K562 (cell line): ENCODE results near the gene KRTAP10-6. TPM values are rescaled to one million over a fixed set of nuclear protein-coding genes. Genes with fewer than 3 reads are reported as not detected.

Experiments used
- ATAC-seq: fragments of 200-7000 bp; cut with Tn5 transposase; 3 replicates; pipeline ENCODE4 v1.9.1; 2020; ENCODE audit warnings: moderate library complexity
- BruUV-seq: library from RNA; stranded (reverse); fragments of 400-500 nt; replicated peaks from 2 replicates; lab custom pipeline; 2021; lab: Mats Ljungman, UMichigan
- CTCF ChIA-PET: fragments of 300-600 bp; formaldehyde crosslinking; extraction: SDS; loops from one replicate; lab custom pipeline; 2021; ENCODE audit warnings: low intra/inter-chr PET ratio; lab: Yijun Ruan, JAX
- POLR2A ChIA-PET: fragments of 300-600, 350-650 bp; sonication (Branson Sonifier 250); formaldehyde crosslinking; extraction: SDS; loops from one replicate; lab custom pipeline; 2021; ENCODE audit warnings: antibody characterized with exemption, inconsistent platforms; lab: Yijun Ruan, JAX
- DNase-seq, 4 experiments: peaks; one replicate each; pipeline versions ENCODE4 v3.0.0 to v3.0.0-alpha.2; 2011 to 2018; ENCODE audit warnings: low spot score in 3 of 4, mixed read lengths in 3 of 4; ENCODE audit errors: extremely low read depth in 1 of 4
- FAIRE-seq: peaks from 2 replicates; lab custom pipeline; 2011; peaks lifted over from hg19 to GRCh38; lab: Jason Lieb, UNC
- H2AFZ ChIP-seq: 2 replicates; pipeline ENCODE4 v1.6.0; 2011; ENCODE audit warnings: low read depth, low read length, control low read depth, inconsistent platforms
- H3K27ac ChIP-seq: fragments of 200-600 bp; 3 replicates; pipeline ENCODE4 v1.8.0; 2011; ENCODE audit warnings: low read depth, mild to moderate bottlenecking, control low read depth, inconsistent platforms, low read length, moderate library complexity, mixed read lengths; ENCODE audit errors: extremely low read depth
- H3K27me3 ChIP-seq, 2 experiments: fragments of 300-600 bp in 1 of 2; 2 replicates in 1 of 2; 3 replicates in 1 of 2; pipeline versions ENCODE4 v1.6.0 to v1.8.0; 2011; ENCODE audit warnings: inconsistent platforms in 2 of 2, low read length in 2 of 2, mild to moderate bottlenecking in 1 of 2, mixed read lengths in 1 of 2, moderate library complexity in 1 of 2; ENCODE audit not compliant: control insufficient read depth in 2 of 2, insufficient read depth in 2 of 2
- H3K36me3 ChIP-seq: fragments of 300-600 bp; 3 replicates; pipeline ENCODE4 v1.8.0; 2011; ENCODE audit warnings: mild to moderate bottlenecking, low read length, inconsistent platforms; ENCODE audit not compliant: control insufficient read depth, insufficient read depth
- H3K4me1 ChIP-seq, 2 experiments: fragments of 200-600 bp in 1 of 2; replicated peaks in 1 of 2; 2 replicates in 1 of 2; 3 replicates in 1 of 2; pipeline versions ENCODE4 v1.5.1 to v1.8.0; 2011; ENCODE audit warnings: inconsistent platforms in 2 of 2, low read length in 2 of 2, mild to moderate bottlenecking in 1 of 2, mixed read lengths in 1 of 2, moderate library complexity in 1 of 2; ENCODE audit not compliant: control insufficient read depth in 2 of 2, insufficient read depth in 2 of 2
- H3K4me2 ChIP-seq: 2 replicates; pipeline ENCODE4 v1.6.1; 2011; ENCODE audit warnings: low read length, control low read depth, inconsistent platforms, mixed read lengths; ENCODE audit not compliant: insufficient read depth
- H3K4me3 ChIP-seq: fragments of 200-600 bp; sonication (generic), shearing (Covaris generic); 2 replicates; pipeline ENCODE4 v1.5.1; 2016; ENCODE audit warnings: control low read depth, inconsistent platforms
- H3K79me2 ChIP-seq: fragments of 200-600 bp; 3 replicates; pipeline ENCODE4 v1.8.0; 2011; ENCODE audit warnings: low read length, inconsistent platforms; ENCODE audit not compliant: control insufficient read depth, insufficient read depth
- H3K9ac ChIP-seq, 2 experiments: 2 replicates each; pipeline versions ENCODE4 v1.6.0 to v1.6.1; 2011; ENCODE audit warnings: low read depth in 2 of 2, low read length in 2 of 2, control low read depth in 1 of 2, inconsistent platforms in 1 of 2, mild to moderate bottlenecking in 1 of 2, mixed read lengths in 1 of 2; ENCODE audit not compliant: insufficient read depth in 1 of 2
- H3K9me1 ChIP-seq: one replicate; pipeline ENCODE4 v1.6.0; 2011; ENCODE audit warnings: inconsistent platforms, mild to moderate bottlenecking, low read length, moderate library complexity; ENCODE audit not compliant: control insufficient read depth, insufficient read depth
- H3K9me3 ChIP-seq: replicated peaks from 2 replicates; pipeline ENCODE4 v1.5.1; 2011; ENCODE audit warnings: low read depth, low read length, inconsistent platforms; ENCODE audit not compliant: control insufficient read depth, insufficient read depth
- H4K20me1 ChIP-seq: replicated peaks from 2 replicates; pipeline ENCODE4 v1.6.1; 2011; ENCODE audit warnings: low read length, inconsistent platforms, mixed read lengths; ENCODE audit not compliant: control insufficient read depth, insufficient read depth
- ARHGAP35 ChIP-seq: fragments of 450-650 bp; IDR thresholded peaks from 2 replicates; pipeline ENCODE4 v1.6.1; 2018; ENCODE audit not compliant: partially characterized antibody
- DMBX1 ChIP-seq: fragments of 250-450 bp; sonication (Bioruptor Pico); IDR thresholded peaks from 2 replicates; pipeline ENCODE4 v1.8.0; 2022; ENCODE audit warnings: inconsistent platforms, mild to moderate bottlenecking, moderate library complexity, borderline replicate concordance
- GATA2 ChIP-seq: sonication (generic); formaldehyde crosslinking; IDR thresholded peaks from 2 replicates; pipeline ENCODE4 v1.4.0; 2020; ENCODE audit warnings: mild to moderate bottlenecking, missing genetic modification reagents
- HDAC2 ChIP-seq: fragments of 450-650 bp; IDR thresholded peaks from 2 replicates; pipeline ENCODE4 v1.6.1; 2016; ENCODE audit warnings: mild to moderate bottlenecking
- KDM2B ChIP-seq: fragments of 250-450 bp; sonication (Bioruptor Pico); IDR thresholded peaks from 2 replicates; pipeline ENCODE4 v1.8.0; 2021; ENCODE audit warnings: mild to moderate bottlenecking, moderate library complexity
- MBD1 ChIP-seq: fragments of 250-450 bp; sonication (Bioruptor Pico); IDR thresholded peaks from 2 replicates; pipeline ENCODE4 v1.8.0; 2022; ENCODE audit warnings: inconsistent platforms
- NCOA1 ChIP-seq: fragments of 450-650 bp; IDR thresholded peaks from 2 replicates; pipeline ENCODE4 v1.6.1; 2016; ENCODE audit warnings: low read depth
- NFATC3 ChIP-seq: fragments of 450-650 bp; IDR thresholded peaks from 2 replicates; pipeline ENCODE4 v1.6.1; 2017; ENCODE audit warnings: mild to moderate bottlenecking
- NONO ChIP-seq, 2 experiments: fragments of 200-400 bp in 1 of 2; fragments of 450-650 bp in 1 of 2; formaldehyde crosslinking in 1 of 2; IDR thresholded peaks; 2 replicates each; pipeline ENCODE4 v1.6.1; 2017; ENCODE audit warnings: low read depth in 2 of 2, mild to moderate bottlenecking in 2 of 2, moderate library complexity in 2 of 2, low read length in 1 of 2
- SRSF9 ChIP-seq: fragments of 200-400 bp; formaldehyde crosslinking; IDR thresholded peaks from 2 replicates; pipeline ENCODE4 v1.6.1; 2017; ENCODE audit warnings: low read depth, low read length, borderline replicate concordance
- ZNF263 ChIP-seq: sonication (generic); formaldehyde crosslinking; IDR thresholded peaks from 2 replicates; pipeline ENCODE4 v1.8.0; 2022; ENCODE audit warnings: mild to moderate bottlenecking, missing genetic modification reagents, borderline replicate concordance
- ZNF347 ChIP-seq: fragments of 450-650 bp; formaldehyde crosslinking; IDR thresholded peaks from 2 replicates; pipeline ENCODE4 v1.4.0; 2020; ENCODE audit warnings: low read depth, mild to moderate bottlenecking, moderate library complexity
- WGBS: fragments of 100-300 bp; shearing (Covaris generic); methylation state at CpG from one replicate; pipeline ENCODE4 v1.1.6; 2016; ENCODE audit warnings: low coverage, mixed read lengths; ENCODE audit not compliant: insufficient coverage; ENCODE audit errors: missing lambda C conversion rate; 5-methylcytosine and 5-hydroxymethylcytosine counted together
- in situ Hi-C: fragments of 300-500 bp; cut with MboI; formaldehyde crosslinking; loops from 4 replicates; pipeline ENCODE4 v1.15.0; 2018; ENCODE audit warnings: inconsistent platforms, mixed read lengths
- intact Hi-C: fragments of 100-400 bp; cut with micrococcal nuclease; formaldehyde crosslinking; loops from 2 replicates; pipeline ENCODE4 v1.14.2; 2022
- polyA plus RNA-seq, 8 experiments: library from polyadenylated mRNA; depleted of rRNA in 4 of 8; stranded (reverse) in 5 of 8; unstranded in 3 of 8; fragments of >200 nt; fragmentation: Nextera tagmentation in 2 of 8; fragmentation: Illumina TruSeq in 1 of 8; extraction: Ambion mirVana in 2 of 8; extraction: Trizol in 1 of 8; gene quantifications; 2 replicates each; pipeline versions ENCODE4 v1.2.1 to v1.2.3, GENCODE V29; 2011 to 2014; ENCODE audit warnings: inconsistent platforms in 1 of 8, missing spikeins in 1 of 8
- total RNA-seq, 7 experiments: library from RNA; depleted of rRNA in 6 of 7; stranded (reverse); fragments of >200 nt in 6 of 7; fragmentation: Illumina TruSeq in 2 of 7; extraction: Trizol in 2 of 7; gene quantifications; 2 replicates each; pipeline versions ENCODE4 v1.2.1 to v1.2.3, GENCODE V29; 2011 to 2021; ENCODE audit warnings: low replicate concordance in 1 of 7
- TF ChIP-seq, protein P1 (sequence below): fragments of 250-450 bp; sonication (Bioruptor Pico); IDR thresholded peaks from 2 replicates; pipeline ENCODE4 v1.9.0; 2021; ENCODE audit warnings: mild to moderate bottlenecking
- TF ChIP-seq, protein P2 (sequence below), 2 experiments: fragments of 450-650 bp in 1 of 2; sonication (generic) in 1 of 2; formaldehyde crosslinking; conservative IDR thresholded peaks; 2 replicates each; pipeline versions ENCODE4 v1.4.0 to v1.8.1; 2020 to 2022; ENCODE audit warnings: mild to moderate bottlenecking in 1 of 2, missing genetic modification reagents in 1 of 2

KRTAP10-6 gene
- total and polyA plus RNA-seq, 9 of the 15 experiments (the other 6 are each of a cell fraction or from before 2014, with no cell fraction given), result not detected

DNA sequence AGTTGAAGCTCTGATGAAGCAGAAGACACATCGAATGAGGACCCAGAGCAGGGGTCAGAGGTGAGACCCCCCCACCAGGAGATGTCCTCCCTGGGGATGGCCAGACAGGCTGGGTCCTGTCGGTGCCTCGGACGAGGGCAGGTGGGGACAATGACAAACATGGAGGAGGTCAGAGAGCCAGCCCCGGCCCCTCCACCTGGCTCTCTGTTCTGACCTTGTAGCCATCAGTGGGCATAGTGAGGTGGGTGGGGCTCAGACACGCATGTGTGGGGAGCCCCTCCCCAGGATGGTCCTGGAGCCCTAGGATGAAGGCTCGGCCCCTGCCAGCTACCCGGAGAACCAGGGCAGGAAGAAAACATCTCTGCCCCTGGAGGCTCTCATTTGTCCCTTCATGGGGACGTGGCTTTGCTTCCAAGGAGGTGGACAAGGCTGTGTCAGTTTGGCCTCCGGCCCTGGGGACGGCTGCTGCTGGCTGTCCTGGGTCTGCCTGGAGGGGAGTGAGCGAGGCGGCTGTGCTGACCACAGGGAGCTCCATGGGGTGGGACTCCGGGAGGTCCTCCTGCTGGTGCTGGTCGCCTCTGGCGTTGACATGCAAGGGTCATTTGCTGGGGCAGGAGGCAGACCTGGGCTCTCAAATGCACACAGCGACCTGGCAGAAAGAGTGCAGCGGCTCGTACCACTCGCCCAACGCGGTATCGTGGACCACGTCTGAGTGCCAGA lies 2.6 kb downstream of the KRTAP10-6 start:
- FAIRE-seq (no peak), ATAC-seq (no peak), DNase-seq (no peak)
- Histone ChIP-seq H3K27ac (no peak overlapping the region), H3K4me2 (no peak overlapping the region), H2AFZ (no peak overlapping the region), H3K27me3 (peaks cover 0 to 9% of the 10 kb centered on the region in 2 experiments; a peak in 1 of 5 replicates), H3K4me3 (no peak overlapping the region), H3K9me3 (no peaks in the 10 kb centered on the region; the same call in 1 of the 2 replicates), H3K36me3 (no peaks in the 10 kb centered on the region), H3K9ac (peak overlapping the region in 1 of 2 experiments; percentile 68; a peak in 1 of 4 replicates), H3K79me2 (no peaks in the 10 kb centered on the region), H3K4me1 (peaks cover 19 to 37% of the 10 kb centered on the region in 2 experiments), H3K9me1 (no peaks in the 10 kb centered on the region), H4K20me1 (no peaks in the 10 kb centered on the region)
- intact Hi-C loops (no loop called here), in situ Hi-C loops (no loop called here)
- 1% methylated on average over 24 of the region's 24 CpGs for WGBS
- BruUV-seq, result no TSS peak
- POLR2A ChIA-PET, result interaction anchor here (0.6 kb wide), 1 partner anchor 96 kb away, joined by 3 read pairs; no protein-coding TSS in a partner anchor
- CTCF ChIA-PET, result no interaction called here
- TF ChIP-seq ZNF347 (CRISPR knock-in tag), result no peak
- TF ChIP-seq HDAC2, result no peak
- TF ChIP-seq MBD1, result no peak
- no peak for TF ChIP-seq DMBX1 (CRISPR knock-in tag)
- no peak for TF ChIP-seq ZNF263 (CRISPR knock-in tag)
- no peak for TF ChIP-seq KDM2B
- TF ChIP-seq, protein P1, sequence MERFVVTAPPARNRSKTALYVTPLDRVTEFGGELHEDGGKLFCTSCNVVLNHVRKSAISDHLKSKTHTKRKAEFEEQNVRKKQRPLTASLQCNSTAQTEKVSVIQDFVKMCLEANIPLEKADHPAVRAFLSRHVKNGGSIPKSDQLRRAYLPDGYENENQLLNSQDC, result no peak
- TF ChIP-seq, protein P2, sequence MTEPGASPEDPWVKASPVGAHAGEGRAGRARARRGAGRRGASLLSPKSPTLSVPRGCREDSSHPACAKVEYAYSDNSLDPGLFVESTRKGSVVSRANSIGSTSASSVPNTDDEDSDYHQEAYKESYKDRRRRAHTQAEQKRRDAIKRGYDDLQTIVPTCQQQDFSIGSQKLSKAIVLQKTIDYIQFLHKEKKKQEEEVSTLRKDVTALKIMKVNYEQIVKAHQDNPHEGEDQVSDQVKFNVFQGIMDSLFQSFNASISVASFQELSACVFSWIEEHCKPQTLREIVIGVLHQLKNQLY (CRISPR knock-in tag; conservative IDR thresholded peaks at IDR 0.05), result no peak
- TF ChIP-seq NCOA1, result no peak
- no peak for TF ChIP-seq NFATC3
- TF ChIP-seq NONO (IDR thresholded peaks at IDR 0.05; ENCODE audit: low read depth in 2 of 2, low read length in 1 of 2), result no peak
- TF ChIP-seq SRSF9, result no peak
- TF ChIP-seq GATA2 (CRISPR knock-in tag), result no peak
- TF ChIP-seq ARHGAP35, result no peak
